ENCODE results near the gene CDH4. TPM values are rescaled to one million over a fixed set of nuclear protein-coding genes. Genes with fewer than 3 reads are reported as not detected.

Gene CDH4
- total and polyA plus RNA-seq, 2 donors from 2014 or later: 1.1 TPM; not detected in 1

DNA sequence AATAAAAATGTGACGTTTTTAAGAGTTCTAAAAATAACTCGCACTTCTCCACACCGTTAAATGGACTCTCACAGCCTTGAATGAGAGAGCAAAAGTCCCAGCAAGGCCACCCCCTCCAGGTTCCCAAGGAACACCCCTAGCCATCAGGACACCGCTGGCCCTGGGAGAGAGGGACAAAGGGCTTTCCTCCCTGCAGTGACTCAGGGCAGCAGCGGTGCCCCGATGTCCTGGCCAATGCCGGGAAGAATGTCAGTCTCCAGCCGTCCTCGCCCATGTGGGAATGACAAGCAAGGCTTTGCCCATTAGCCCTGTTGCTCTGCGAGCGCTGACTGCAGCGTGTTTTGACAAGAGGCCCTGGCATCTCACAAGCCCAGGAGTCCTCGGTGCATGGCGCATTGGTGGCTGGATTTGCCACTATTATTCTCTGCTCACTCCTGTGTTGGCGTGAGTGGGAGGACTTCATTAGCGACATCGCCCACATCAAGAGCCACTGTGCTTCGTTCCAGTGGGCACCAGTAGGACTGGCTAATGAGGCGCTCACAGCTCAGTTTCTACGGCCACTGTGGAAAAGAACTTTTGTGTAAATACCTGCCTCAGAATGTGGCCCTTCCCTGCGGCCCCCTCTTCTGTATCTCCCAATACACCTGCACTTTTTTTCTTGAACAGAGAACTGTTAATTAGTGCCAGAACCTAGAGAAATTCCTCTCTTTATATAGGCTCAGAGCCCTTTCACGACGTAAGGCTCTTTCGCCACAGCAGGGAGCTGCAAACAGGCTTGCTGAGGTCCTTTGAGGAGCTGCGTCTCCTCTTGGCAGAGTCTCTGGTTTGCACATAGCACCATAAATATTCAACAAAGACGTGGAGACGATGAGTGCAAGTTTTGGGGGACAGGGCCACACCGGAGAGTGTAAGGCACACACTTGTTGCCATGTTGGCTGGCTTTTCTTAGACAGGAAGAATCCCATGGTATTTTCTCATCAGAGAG, 477.0 kb downstream of the CDH4 start:
- DNase-seq (peak in 3 of 5 donors; percentile 24 to 32 (median 29)), FAIRE-seq (no peak)
- Histone ChIP-seq H3K4me3 (ENCODE audit: low read length in 3 of 3) (no peak overlapping the region), H3K9me3 (ENCODE audit: control insufficient read depth in 2 of 3, insufficient read depth in 1 of 3, low read length in 3 of 3) (peaks cover 0 to 3% (median 0%) of the 10 kb centered on the region in 3 donors), H3K36me3 (ENCODE audit: control insufficient read depth in 2 of 3, insufficient read depth in 3 of 3, low read length in 3 of 3) (peaks cover 0 to 2% (median 0%) of the 10 kb centered on the region in 3 donors), H3K4me1 (ENCODE audit: control insufficient read depth in 2 of 3, insufficient read depth in 2 of 3, low read depth in 1 of 3, low read length in 3 of 3) (no peaks in the 10 kb centered on the region), H3K27me3 (ENCODE audit: control insufficient read depth, insufficient read depth, low read length) (no peaks in the 10 kb centered on the region), H3K9ac (ENCODE audit: low read length in 3 of 3) (no peak overlapping the region), H3K27ac (ENCODE audit: low read depth in 2 of 2, low read length in 2 of 2) (no peak overlapping the region)
- intact Hi-C loops (cut with DNase I): no loop called here
- TF ChIP-seq, protein P1, sequence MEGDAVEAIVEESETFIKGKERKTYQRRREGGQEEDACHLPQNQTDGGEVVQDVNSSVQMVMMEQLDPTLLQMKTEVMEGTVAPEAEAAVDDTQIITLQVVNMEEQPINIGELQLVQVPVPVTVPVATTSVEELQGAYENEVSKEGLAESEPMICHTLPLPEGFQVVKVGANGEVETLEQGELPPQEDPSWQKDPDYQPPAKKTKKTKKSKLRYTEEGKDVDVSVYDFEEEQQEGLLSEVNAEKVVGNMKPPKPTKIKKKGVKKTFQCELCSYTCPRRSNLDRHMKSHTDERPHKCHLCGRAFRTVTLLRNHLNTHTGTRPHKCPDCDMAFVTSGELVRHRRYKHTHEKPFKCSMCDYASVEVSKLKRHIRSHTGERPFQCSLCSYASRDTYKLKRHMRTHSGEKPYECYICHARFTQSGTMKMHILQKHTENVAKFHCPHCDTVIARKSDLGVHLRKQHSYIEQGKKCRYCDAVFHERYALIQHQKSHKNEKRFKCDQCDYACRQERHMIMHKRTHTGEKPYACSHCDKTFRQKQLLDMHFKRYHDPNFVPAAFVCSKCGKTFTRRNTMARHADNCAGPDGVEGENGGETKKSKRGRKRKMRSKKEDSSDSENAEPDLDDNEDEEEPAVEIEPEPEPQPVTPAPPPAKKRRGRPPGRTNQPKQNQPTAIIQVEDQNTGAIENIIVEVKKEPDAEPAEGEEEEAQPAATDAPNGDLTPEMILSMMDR (IDR thresholded peaks at IDR 0.05; ENCODE audit: borderline replicate concordance, extremely low read depth, insufficient read depth): no peak

DNA sequence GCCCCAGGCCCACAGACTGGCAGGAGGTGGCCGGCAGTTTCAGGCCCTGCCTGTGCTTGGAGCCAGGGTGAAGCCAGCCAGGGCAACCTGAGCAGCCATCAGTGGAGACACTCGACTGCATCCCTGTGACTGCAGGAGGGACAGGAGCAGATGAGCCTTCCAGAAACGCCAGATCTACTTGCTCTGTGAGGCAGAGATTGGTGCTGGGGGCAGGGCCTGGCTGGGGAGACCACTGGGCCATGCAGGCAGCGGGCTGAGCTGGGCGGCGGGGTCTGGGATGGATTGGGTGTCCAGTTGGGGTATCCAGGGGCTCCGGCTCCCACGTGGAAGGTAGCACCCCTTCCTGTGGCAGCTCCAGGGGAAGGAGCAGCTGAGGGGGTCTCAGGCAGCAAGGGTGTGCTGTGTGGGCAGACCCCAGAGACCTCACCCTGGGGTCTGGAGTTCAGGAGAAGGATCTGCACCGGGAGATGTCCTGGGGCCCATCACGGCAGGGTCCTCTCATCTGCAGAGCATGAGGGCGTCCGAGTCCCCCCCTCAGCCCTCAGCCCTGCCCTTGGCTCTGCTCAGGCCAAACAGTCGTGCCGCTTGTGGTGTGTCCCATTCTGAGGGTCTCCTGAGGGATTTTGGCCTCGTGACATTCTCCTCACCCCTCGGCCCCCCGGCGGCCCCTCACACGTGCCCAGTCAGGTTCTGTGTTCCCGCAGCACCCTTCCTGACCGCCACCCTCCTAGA, 478.7 kb downstream of the CDH4 start:
- FAIRE-seq (no peak), DNase-seq (peak in 1 of 5 donors; percentile 68)
- H3K27ac ChIP-seq (ENCODE audit: low read depth in 2 of 2, low read length in 2 of 2): no peak overlapping the region

DNA sequence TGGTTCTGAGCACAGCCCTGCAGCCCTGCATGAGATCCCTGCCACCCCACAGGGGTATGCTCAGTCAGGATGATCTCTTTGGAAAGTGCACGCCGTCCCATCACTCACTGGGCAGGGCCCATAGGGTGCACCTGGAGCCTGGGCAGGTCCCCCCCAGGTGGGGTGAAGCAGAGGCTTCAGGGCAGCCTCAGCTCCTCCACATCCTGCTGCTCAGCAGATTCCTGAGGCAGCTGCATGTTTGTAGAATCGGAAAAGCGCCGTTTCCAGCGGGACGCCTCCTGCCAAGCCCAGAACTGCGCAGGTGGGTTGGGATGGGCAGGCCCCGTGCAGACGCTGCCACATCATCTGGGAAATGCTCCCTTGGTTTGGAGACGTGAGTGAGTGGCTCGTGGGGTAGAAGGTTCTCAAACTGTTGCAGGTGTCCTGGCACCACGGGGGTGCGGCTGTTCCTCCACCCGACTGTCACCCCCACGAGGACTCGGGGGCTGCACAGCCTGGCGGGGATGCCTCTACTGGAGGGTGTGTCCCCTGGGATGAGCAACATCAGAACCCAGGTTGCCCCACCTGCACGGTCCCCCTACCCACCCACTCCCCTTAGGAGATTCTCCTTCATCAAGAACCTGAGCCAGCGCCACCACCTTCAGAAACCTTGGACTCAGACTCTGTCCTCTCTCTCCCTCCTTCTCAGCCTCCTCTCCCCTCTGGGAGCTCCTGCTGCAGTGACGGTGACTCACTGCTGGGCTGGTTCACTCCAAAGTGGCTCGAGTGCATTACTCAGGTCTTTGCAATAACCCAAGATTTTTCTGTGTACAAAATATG, 479.5 kb downstream of the CDH4 start:
- no peaks in the 10 kb centered on the region for H3K4me1 ChIP-seq (ENCODE audit: control insufficient read depth in 2 of 3, insufficient read depth in 2 of 3, low read depth in 1 of 3, low read length in 3 of 3)
- DNase-seq: peak in 1 of 5 donors; percentile 46
- H3K27me3 ChIP-seq (ENCODE audit: control insufficient read depth, insufficient read depth, low read length): no peaks in the 10 kb centered on the region
- no peak overlapping the region for H3K27ac ChIP-seq (ENCODE audit: low read depth in 2 of 2, low read length in 2 of 2)
- no peak overlapping the region for H3K4me3 ChIP-seq (ENCODE audit: low read length in 3 of 3)
- no peak overlapping the region for H3K9ac ChIP-seq (ENCODE audit: low read length in 3 of 3)
- TF ChIP-seq, protein P1 (IDR thresholded peaks at IDR 0.05; ENCODE audit: borderline replicate concordance, extremely low read depth, insufficient read depth): no peak
- no peak for FAIRE-seq
- intact Hi-C loops (cut with DNase I): no loop called here
- H3K9me3 ChIP-seq (ENCODE audit: control insufficient read depth in 2 of 3, insufficient read depth in 1 of 3, low read length in 3 of 3): peaks cover 0 to 3% (median 0%) of the 10 kb centered on the region in 3 donors
- peaks cover 0 to 2% (median 0%) of the 10 kb centered on the region in 3 donors for H3K36me3 ChIP-seq (ENCODE audit: control insufficient read depth in 2 of 3, insufficient read depth in 3 of 3, low read length in 3 of 3)

More for the DNA sequence above, 478.7 kb downstream of the CDH4 start:
- H3K4me1 ChIP-seq (ENCODE audit: control insufficient read depth in 2 of 3, insufficient read depth in 2 of 3, low read depth in 1 of 3, low read length in 3 of 3): no peaks in the 10 kb centered on the region
- H3K27me3 ChIP-seq (ENCODE audit: control insufficient read depth, insufficient read depth, low read length): no peaks in the 10 kb centered on the region
- TF ChIP-seq, protein P1 (IDR thresholded peaks at IDR 0.05; ENCODE audit: borderline replicate concordance, extremely low read depth, insufficient read depth): no peak
- no peak overlapping the region for H3K9ac ChIP-seq (ENCODE audit: low read length in 3 of 3)
- H3K36me3 ChIP-seq (ENCODE audit: control insufficient read depth in 2 of 3, insufficient read depth in 3 of 3, low read length in 3 of 3): peaks cover 0 to 2% (median 0%) of the 10 kb centered on the region in 3 donors
- H3K4me3 ChIP-seq (ENCODE audit: low read length in 3 of 3): no peak overlapping the region
- H3K9me3 ChIP-seq (ENCODE audit: control insufficient read depth in 2 of 3, insufficient read depth in 1 of 3, low read length in 3 of 3): peaks cover 0 to 3% (median 0%) of the 10 kb centered on the region in 3 donors
- intact Hi-C loops (cut with DNase I): no loop called here

Data from kidney (tissue), 14 donors.